ENCODE results near the gene ZNF12.
"Not testable (repeated sequence)": the region's sequence is repeated elsewhere in the genome, so short reads cannot be mapped to it uniquely, and the experiment has no call there.

The ZNF12 gene

GRCh38 chr7:6706666-6707407, at the start of gene ZNF12:
Gene ZNF12 (minus strand): TSS chr7:6706947. CDS start chr7:6705173, 1,774 bp downstream.
- in situ Hi-C loops (cut with HindIII; ENCODE audit: low pct_ligation_motif_present, low sequenced_read_pairs), result no loop called here
- no peaks in the 10 kb centered on the region for H3K27me3 ChIP-seq (replicated peaks)
- H3K27ac ChIP-seq, result peak within 1 kb of the TSS; percentile 92
- H3K4me3 ChIP-seq (ENCODE audit: low read depth, low read length), result peak within 1 kb of the TSS; percentile 90
- DNase-seq, result peak; percentile 91
- no peak for TF ChIP-seq CTCF (IDR thresholded peaks at IDR 0.05; ENCODE audit: low read depth, low read length, missing control alignments)
- H3K36me3 ChIP-seq (replicated peaks), result peaks cover 21% of the 10 kb centered on the region

GRCh38 chr7:6753964-6754363, 47.2 kb upstream of the ZNF12 start, which contains the start of gene RSPH10B2:
Gene RSPH10B2 (plus strand): TSS chr7:6754103. CDS start chr7:6757678, 3,575 bp downstream.
- H3K36me3 ChIP-seq (replicated peaks); in situ Hi-C loops (cut with HindIII; ENCODE audit: low pct_ligation_motif_present, low sequenced_read_pairs); DNase-seq; H3K27me3 ChIP-seq (replicated peaks); H3K27ac ChIP-seq; H3K4me3 ChIP-seq (ENCODE audit: low read depth, low read length): not testable (repeated sequence)

- H3K27ac ChIP-seq; H3K4me3 ChIP-seq (ENCODE audit: low read depth, low read length); H3K27me3 ChIP-seq (replicated peaks); H3K36me3 ChIP-seq (replicated peaks); DNase-seq; in situ Hi-C loops (cut with HindIII; ENCODE audit: low pct_ligation_motif_present, low sequenced_read_pairs): not testable (repeated sequence)
Observed at GRCh38 chr7:6750173-6750572, 43.4 kb upstream of the ZNF12 start.

- H3K27ac ChIP-seq; H3K27me3 ChIP-seq (replicated peaks); H3K36me3 ChIP-seq (replicated peaks); H3K4me3 ChIP-seq (ENCODE audit: low read depth, low read length); in situ Hi-C loops (cut with HindIII; ENCODE audit: low pct_ligation_motif_present, low sequenced_read_pairs); DNase-seq: not testable (repeated sequence)
Observed at GRCh38 chr7:6749335-6749734, 42.6 kb upstream of the ZNF12 start.

GRCh38 chr7:6744410-6745100, 37.8 kb upstream of the ZNF12 start:
- DNase-seq; H3K4me3 ChIP-seq (ENCODE audit: low read depth, low read length); H3K27me3 ChIP-seq (replicated peaks); in situ Hi-C loops (cut with HindIII; ENCODE audit: low pct_ligation_motif_present, low sequenced_read_pairs); H3K27ac ChIP-seq; H3K36me3 ChIP-seq (replicated peaks): not testable (repeated sequence)

GRCh38 chr7:6738415-6738814, 31.7 kb upstream of the ZNF12 start:
- H3K36me3 ChIP-seq (replicated peaks), result peaks cover 38% of the 10 kb centered on the region
- in situ Hi-C loops (cut with HindIII; ENCODE audit: low pct_ligation_motif_present, low sequenced_read_pairs); H3K4me3 ChIP-seq (ENCODE audit: low read depth, low read length); H3K27me3 ChIP-seq (replicated peaks); DNase-seq; H3K27ac ChIP-seq: not testable (repeated sequence)

- in situ Hi-C loops (cut with HindIII; ENCODE audit: low pct_ligation_motif_present, low sequenced_read_pairs), result no loop called here
Observed at GRCh38 chr7:6730343-6730633, 23.5 kb upstream of the ZNF12 start.

More at GRCh38 chr7:6730343-6730633, 23.5 kb upstream of the ZNF12 start:
- Histone ChIP-seq H3K36me3 (replicated peaks) (peaks cover 18% of the 10 kb centered on the region), H3K4me3 (ENCODE audit: low read depth, low read length) (peak overlapping the region; percentile 84), H3K27ac (peak overlapping the region; percentile 93), H3K27me3 (replicated peaks) (no peaks in the 10 kb centered on the region)
- no peak for TF ChIP-seq CTCF (IDR thresholded peaks at IDR 0.05; ENCODE audit: low read depth, low read length, missing control alignments)
- DNase-seq, result no peak

All from brain microvascular endothelial cell (primary cell).